ENCODE data around the gene OR2A25.

DNA sequence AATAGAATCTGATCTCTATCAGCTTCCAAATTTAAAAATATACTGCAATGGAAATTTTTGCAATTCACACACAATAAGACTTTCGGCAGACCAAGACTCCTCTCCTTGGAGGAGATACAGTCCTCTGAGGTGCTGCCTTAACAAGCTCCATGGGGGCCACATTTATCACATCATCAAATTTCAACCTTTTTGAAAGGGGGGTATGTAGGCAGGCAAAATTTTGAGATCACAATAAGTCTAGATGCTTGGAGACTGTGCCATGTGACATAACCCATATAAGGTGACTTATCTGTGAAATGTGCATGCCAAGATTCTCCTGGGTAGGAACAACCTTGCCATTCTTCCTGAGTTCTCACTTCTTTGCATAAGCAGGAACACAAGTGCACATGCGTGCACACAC, 16.4 kb downstream of the OR2A25 start, which contains the start of gene OR2A12:
- TF ChIP-seq, protein P1, sequence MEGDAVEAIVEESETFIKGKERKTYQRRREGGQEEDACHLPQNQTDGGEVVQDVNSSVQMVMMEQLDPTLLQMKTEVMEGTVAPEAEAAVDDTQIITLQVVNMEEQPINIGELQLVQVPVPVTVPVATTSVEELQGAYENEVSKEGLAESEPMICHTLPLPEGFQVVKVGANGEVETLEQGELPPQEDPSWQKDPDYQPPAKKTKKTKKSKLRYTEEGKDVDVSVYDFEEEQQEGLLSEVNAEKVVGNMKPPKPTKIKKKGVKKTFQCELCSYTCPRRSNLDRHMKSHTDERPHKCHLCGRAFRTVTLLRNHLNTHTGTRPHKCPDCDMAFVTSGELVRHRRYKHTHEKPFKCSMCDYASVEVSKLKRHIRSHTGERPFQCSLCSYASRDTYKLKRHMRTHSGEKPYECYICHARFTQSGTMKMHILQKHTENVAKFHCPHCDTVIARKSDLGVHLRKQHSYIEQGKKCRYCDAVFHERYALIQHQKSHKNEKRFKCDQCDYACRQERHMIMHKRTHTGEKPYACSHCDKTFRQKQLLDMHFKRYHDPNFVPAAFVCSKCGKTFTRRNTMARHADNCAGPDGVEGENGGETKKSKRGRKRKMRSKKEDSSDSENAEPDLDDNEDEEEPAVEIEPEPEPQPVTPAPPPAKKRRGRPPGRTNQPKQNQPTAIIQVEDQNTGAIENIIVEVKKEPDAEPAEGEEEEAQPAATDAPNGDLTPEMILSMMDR (IDR thresholded peaks at IDR 0.05) = no peak
- TF ChIP-seq POLR2A (IDR thresholded peaks at IDR 0.05; ENCODE audit: low read depth) = no peak
- no peak for TF ChIP-seq POLR2AphosphoS5 (IDR thresholded peaks at IDR 0.05)
- no peak for TF ChIP-seq EP300 (IDR thresholded peaks at IDR 0.05)
